Epithelial cell of esophagus (primary cell): ENCODE data around the gene CLPSL2.

ENCODE experiments used
- DNase-seq: peaks from one replicate; pipeline ENCODE4 v3.0.0; 2010; ENCODE audit warnings: low read depth
- H3K4me3 ChIP-seq: 2 replicates; pipeline ENCODE4 v1.5.1; 2011; ENCODE audit warnings: mild to moderate bottlenecking, low read length, control low read depth
- CTCF ChIP-seq: IDR thresholded peaks from 2 replicates; pipeline ENCODE4 v1.5.1; 2011; ENCODE audit warnings: low read depth, mild to moderate bottlenecking, low read length, control low read depth, inconsistent platforms; ENCODE audit not compliant: insufficient read depth; ENCODE audit errors: missing control alignments

The CLPSL2 gene

GRCh38 chr6:35776364-35777215, at the start of gene CLPSL2:
TSS of gene CLPSL2 (plus strand) at chr6:35776598. CDS start at chr6:35776619, 21 bp downstream.
- H3K4me3 ChIP-seq: no peak within 1 kb of the TSS
- DNase-seq: no peak
- no peak for TF ChIP-seq CTCF

GRCh38 chr6:35727231-35727934, 49.0 kb upstream of the CLPSL2 start:
- DNase-seq: peak; percentile 46
- peak overlapping the region; percentile 41 for H3K4me3 ChIP-seq
- no peak for TF ChIP-seq CTCF

- DNase-seq: peak; percentile 97
- no peak for TF ChIP-seq CTCF
- peak overlapping the region; percentile 41 for H3K4me3 ChIP-seq
Measured at GRCh38 chr6:35727935-35728682, 48.3 kb upstream of the CLPSL2 start.

- TF ChIP-seq CTCF: no peak
- DNase-seq: peak; percentile 70
- no peak overlapping the region for H3K4me3 ChIP-seq
Measured at GRCh38 chr6:35728683-35729678, 47.4 kb upstream of the CLPSL2 start.

- no peak for TF ChIP-seq CTCF
- DNase-seq: no peak
- H3K4me3 ChIP-seq: no peak overlapping the region
Measured at GRCh38 chr6:35729722-35730121, 46.7 kb upstream of the CLPSL2 start.
